HPDE6-E6E7 (cell line): ENCODE measurements around the gene PRKAG2.

Experiments
- DNase-seq: peaks from one replicate; pipeline ENCODE4 v3.0.0; 2011; ENCODE audit warnings: missing footprints; ENCODE audit errors: extremely low spot score

The PRKAG2 gene

GRCh38 chr7:151726652-151727578 is 150.0 kb downstream of the PRKAG2 start:
- DNase-seq, result no peak

GRCh38 chr7:151725844-151726651 is 150.9 kb downstream of the PRKAG2 start:
- no peak for DNase-seq

GRCh38 chr7:151724920-151725584 is 151.9 kb downstream of the PRKAG2 start:
- no peak for DNase-seq

GRCh38 chr7:151724250-151724915 is 152.5 kb downstream of the PRKAG2 start:
- DNase-seq, result no peak

GRCh38 chr7:151723321-151723720 is 153.6 kb downstream of the PRKAG2 start:
- DNase-seq, result no peak

GRCh38 chr7:151722533-151722932 is 154.4 kb downstream of the PRKAG2 start:
- DNase-seq, result no peak

- no peak for DNase-seq
Measured at GRCh38 chr7:151721694-151722093, 155.2 kb downstream of the PRKAG2 start.

GRCh38 chr7:151721236-151721635 is 155.7 kb downstream of the PRKAG2 start:
- DNase-seq, result no peak

GRCh38 chr7:151720280-151720679 is 156.6 kb downstream of the PRKAG2 start:
- DNase-seq, result no peak

GRCh38 chr7:151719897-151720242 is 157.0 kb downstream of the PRKAG2 start:
- DNase-seq, result no peak

- DNase-seq, result no peak
Measured at GRCh38 chr7:151719031-151719896, 157.7 kb downstream of the PRKAG2 start.

- no peak for DNase-seq
Measured at GRCh38 chr7:151717918-151718317, 159.0 kb downstream of the PRKAG2 start.

GRCh38 chr7:151717415-151717814 is 159.5 kb downstream of the PRKAG2 start:
- DNase-seq, result no peak

GRCh38 chr7:151716323-151716722 is 160.6 kb downstream of the PRKAG2 start:
- DNase-seq, result no peak

- no peak for DNase-seq
Measured at GRCh38 chr7:151715666-151716315, 161.1 kb downstream of the PRKAG2 start.

- DNase-seq, result no peak
Measured at GRCh38 chr7:151714201-151714600, 162.7 kb downstream of the PRKAG2 start.

- no peak for DNase-seq
Measured at GRCh38 chr7:151712810-151713125, 164.1 kb downstream of the PRKAG2 start.

GRCh38 chr7:151711906-151712809 is 164.8 kb downstream of the PRKAG2 start:
- no peak for DNase-seq

- DNase-seq, result no peak
Measured at GRCh38 chr7:151711435-151711872, 165.5 kb downstream of the PRKAG2 start.
